Stimulated activated CD4-positive, alpha-beta T cell treated with anti-CD3 and anti-CD28 coated beads, Interleukin-1b, Interleukin-23, amount 100 ng/mL, for 4 hours (primary cell): ENCODE data around the gene EPB41L2.

Source experiments
- DNase-seq, 2 donors: peaks; one replicate each; pipeline ENCODE4 v3.0.0-alpha.2; 2020; ENCODE audit warnings: low read depth in 2 of 2

The EPB41L2 gene

DNA sequence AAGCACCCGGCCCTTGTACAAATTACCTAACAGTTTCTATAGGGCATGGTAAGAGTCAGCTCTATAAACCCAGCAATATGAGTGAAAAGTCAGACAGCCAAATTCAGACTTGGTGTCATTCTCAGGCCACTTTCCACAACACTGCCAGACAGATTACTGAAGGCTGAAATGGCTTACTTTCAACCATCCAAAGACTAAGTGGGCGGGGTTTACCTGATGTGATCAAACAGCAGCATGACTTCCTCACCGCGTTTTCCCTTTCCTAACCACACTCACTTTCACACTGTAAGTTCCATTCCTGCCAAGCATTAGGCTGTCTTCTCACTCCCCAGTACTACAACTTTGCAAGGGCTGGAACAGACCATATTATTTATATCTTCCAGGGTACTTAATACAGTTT, 149.9 kb downstream of the EPB41L2 start:
- DNase-seq: no peak

DNA sequence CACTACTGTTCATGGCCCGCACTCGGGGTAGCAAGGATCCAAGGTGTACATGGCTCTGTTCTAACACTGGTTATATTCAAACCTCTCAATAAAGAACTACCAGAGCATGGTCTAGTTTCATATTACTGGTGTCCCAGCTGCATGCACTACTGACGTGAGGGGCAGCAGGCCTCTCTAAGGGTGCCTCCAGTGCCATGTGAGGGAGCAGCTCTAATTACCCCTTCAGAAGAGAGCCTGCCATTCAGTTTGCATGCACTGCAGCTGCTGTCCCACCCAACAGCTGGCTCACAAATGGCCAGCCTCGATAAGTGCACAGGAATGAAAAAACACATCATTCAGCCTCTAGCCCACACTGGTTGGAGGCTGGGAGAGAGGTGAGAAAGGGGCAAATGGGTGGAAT, 150.6 kb downstream of the EPB41L2 start:
- no peak for DNase-seq

DNA sequence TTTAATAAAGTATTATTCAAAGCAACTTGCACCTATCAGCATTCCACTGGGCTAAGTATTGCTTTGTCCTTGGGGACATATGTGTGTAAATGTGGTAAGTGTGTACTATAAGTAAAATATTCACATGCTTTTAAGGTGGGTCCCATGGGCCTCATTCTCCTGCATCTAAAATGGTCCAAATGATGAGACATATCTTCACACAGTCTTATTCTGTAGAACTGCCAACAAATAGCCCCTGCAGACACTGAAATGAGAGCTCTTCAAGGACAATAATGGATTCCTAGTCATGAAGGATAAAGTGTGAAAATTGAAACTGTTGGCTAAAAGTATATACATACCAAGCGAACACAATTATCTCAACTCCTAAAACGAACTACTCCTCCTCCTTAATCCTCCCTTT, 154.1 kb downstream of the EPB41L2 start:
- no peak for DNase-seq

DNA sequence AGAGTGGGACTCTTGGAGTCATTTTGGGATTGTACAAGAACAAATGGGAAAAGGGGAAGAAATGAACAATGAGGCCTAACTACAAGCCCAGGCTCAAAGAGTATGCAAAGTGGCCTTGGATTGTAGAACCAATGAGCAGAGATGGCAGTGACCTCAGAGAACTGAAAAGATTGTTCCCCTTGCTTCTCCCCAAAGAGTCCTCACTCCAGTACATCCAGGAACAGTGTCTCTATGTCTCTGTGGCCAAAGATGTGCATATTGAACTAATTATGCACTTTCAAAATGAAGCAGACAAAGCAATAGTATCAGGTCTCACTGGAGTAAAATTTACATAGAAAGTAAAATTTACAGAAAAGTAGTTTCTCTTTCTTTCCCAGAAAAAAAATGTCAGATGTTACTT, 154.9 kb downstream of the EPB41L2 start:
- DNase-seq: no peak

DNA sequence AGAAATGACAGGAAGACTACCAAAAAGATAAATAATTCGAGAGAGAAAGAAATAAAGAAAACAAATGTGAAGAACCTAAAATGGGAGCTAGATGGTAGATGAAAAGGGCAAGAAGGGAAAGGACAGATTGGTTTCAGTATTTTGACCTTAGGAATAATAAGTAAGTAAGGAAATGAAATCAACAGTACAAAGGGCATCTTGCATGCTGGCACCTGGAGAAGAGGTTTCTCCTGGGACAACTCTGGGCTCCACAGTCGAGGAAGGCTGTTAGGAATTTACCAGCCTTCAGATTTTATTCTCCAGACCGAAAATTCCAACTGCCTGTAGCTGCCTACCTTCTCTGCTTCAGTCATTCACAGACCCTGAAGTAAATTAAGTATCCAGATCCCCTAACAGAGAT, 155.4 kb downstream of the EPB41L2 start:
- DNase-seq: no peak

DNA sequence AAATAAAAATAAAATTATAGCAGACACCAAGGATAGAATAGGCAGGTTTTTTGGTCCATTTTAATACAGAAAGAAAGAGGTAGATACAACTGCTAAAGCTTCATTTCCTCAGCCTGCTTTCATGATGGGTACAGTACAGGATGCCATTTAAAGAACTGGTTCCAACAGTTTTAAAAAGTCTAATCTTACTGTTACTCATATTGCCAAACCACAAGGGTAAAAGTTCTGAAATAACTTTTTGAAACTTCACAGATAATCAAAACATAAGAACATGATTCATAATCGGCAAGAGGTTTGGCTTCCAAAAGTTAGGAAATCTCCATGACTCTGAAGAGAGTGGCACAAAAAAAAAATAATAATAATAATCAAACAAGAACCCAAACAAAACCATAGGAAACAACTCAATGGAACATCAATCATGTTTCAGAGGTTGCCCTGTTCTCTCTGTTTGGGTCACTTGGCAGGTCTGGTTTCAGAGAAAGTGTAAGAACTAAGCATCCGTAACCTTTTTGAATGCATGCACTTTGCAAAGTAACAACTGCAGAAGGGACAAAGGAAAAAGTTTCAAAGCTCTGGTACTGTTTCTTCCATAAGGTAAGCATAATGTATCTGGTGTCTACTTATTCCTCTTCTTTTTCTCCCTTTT, 156.2 kb downstream of the EPB41L2 start:
- DNase-seq: no peak

DNA sequence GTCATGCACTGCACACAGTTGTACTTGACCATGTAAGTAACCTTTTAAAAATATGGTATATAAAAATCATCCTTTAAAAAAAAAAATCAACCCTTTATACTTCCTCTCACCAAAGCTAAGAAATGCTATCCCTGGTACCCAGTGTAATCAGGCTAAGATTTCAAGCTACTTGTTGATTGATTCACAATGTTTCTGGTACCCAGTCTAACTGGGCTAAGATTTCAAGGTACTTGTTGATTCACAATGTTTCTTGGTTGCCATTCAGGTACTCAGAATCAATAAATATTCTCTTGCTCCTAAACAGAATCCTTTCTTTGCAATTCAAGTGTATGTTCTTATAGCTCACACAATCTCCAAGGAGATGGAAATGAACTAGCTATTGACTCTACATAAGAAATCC, 159.4 kb downstream of the EPB41L2 start:
- no peak for DNase-seq

DNA sequence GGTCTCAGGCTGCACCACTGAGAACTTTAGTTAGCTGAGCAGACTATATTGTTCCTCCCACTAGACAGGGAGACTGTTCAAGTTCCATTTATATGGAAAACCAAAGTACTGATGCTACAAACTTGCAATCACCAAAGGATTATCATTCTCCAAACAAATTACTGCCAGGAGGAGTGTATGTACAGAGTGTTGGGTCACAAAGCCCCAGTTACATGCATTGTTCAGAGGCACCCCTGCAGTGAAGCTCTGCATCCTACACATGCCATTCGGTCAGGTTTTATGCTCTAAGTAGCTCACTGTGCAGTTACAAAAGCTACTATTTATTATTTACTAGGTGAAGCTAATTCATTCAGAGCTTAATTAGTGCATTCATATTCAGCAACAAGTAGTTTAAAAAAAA, 160.0 kb downstream of the EPB41L2 start:
- no peak for DNase-seq

DNA sequence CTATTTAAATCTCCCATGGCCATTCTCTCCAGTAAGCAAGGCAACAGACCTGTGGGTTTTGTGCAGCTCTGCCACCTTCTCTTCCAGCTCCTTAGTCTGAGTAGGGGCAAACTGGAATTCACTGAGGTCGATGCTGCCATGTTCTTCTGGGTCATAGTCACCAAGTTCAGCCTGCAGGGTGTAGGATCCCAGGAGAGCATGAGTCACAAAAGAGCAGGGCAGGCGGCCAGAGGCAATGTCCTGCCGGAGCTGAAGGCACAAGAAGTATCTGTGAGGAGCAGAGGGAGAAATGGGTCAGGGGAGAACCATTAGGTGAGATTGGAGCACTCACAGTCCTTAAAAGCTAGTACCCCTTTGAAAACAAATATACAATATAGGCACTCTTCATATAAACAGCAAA, 162.1 kb downstream of the EPB41L2 start:
- no peak for DNase-seq

DNA sequence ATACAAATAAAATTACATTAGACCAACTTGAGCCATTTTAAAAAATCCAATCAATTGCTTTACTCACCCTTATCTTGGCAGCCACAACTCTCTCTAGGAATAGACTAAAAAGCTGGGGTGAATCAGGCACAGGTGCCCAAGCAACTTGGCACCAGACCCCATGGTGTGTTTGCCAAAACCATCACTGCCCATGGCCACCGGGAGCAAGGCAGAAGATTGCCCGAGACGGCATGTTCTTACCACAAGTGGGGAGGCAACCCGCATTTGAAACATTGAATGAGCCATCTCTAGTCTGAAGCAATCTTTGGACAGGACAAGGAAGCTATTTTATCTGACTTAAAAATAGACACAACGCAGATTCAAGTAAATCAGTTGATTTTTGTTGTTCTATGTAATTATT, 166.8 kb downstream of the EPB41L2 start:
- DNase-seq: no peak

DNA sequence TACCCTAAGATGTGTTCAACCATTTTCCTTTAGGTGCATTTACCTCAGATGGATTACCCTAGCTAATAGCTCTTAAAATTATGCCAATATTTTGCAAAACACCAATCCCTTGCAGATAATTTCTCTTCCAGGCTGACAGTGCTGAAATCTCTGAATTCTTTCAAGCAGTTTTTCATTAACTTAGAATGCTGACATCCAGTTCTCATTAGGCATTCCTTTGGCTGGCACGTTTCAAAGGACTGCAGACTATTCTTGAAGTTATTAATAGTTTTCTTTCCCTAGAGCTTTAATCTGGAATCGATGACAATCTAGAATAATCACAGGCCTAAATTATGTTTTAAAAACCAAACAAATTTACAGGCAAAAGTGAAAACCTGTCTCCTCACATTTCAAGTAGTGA, 167.5 kb downstream of the EPB41L2 start:
- no peak for DNase-seq

DNA sequence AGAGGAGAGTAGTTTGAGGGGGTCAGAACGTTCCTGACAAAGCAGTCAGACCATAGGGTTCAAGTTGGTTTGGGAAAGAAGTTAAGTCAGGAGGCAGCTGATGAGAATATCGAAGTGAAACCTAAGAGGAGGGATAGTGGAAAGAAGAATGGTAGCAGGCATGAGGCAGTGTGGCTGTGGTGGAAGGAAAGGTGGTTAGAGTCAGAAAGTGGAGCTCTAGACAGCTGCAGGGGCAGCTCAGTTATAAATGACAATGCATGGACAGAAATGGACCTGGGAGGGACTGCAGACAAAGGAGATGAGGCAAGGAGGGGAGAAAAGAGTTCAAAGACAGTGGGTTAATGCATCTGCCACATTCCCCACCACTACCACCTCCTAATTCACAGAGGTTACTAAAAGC, 169.3 kb downstream of the EPB41L2 start:
- no peak for DNase-seq

DNA sequence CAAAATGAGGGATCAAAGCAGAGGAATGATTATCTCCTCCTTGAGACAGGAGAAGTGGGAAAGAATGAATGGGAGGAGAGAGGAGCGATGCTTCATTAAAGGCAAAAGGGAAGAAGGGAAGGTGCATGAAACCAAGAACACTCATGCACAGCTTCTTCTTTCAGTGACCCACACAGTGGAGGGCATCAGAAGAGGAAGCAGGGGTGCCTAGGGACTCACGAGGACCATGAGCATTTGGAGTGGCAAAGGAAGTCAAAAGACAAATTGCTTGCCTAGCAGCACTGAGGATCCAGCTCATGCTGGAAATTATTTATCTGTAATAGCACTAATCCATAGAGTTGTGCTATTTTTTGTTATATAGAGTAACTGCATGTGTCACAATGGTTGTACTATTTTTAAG, 169.8 kb downstream of the EPB41L2 start:
- DNase-seq: no peak

DNA sequence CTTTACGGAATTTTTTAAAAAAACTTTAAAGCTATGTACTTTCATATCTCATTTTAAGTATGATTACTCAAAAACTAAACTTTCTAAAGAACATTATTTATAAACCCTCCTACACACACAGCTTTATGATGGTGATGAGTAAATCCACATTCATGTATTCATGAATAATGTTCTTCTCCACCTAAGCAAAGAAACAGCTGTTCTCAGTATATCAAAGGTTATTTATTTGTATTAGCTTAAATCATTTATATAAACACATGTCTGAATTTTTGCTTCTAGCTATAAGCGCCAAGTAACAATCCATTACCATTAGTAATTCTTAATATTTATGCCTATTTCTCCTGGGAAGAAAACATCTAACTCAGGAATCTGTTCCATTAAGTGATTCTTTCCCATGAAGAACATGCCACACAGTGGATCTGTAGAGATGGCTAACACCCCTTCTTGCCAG, 172.5 kb downstream of the EPB41L2 start:
- no peak for DNase-seq

DNA sequence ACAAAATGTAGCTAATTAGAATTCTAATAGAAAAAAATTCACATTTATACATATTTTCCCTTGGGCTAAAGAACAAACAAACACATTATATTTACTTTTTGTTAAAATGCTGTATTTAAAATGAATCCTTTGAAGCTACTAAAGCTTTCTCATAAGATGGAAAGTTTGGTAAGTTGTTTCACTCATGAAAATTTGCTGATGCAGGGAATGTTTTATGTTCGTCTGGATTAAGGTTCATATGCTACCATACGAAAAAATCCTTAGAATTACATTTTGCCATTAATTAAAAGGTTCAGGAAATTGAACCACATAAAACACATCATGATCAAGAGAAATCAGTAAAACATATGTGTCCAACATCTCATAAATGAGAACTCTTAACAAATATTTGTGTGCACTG, 173.6 kb downstream of the EPB41L2 start:
- no peak for DNase-seq

DNA sequence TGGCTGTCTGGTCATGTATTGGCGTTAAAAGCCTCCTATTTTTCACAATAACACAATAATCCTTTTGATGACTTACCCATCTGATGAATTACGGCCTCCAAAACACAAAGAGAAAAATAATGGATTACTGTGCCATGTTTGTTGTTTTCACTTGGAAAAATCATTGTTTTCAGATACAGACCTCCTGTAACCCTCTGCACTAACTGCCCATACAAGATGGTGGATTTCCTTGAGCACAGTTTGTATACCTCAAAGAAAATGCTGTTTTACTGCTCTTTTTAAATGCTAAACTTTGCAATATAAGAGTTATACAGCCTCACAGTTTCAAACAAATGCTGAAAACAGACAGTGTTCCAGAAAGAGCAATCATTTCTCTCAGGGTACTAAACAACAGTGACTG, 174.8 kb downstream of the EPB41L2 start:
- no peak for DNase-seq

DNA sequence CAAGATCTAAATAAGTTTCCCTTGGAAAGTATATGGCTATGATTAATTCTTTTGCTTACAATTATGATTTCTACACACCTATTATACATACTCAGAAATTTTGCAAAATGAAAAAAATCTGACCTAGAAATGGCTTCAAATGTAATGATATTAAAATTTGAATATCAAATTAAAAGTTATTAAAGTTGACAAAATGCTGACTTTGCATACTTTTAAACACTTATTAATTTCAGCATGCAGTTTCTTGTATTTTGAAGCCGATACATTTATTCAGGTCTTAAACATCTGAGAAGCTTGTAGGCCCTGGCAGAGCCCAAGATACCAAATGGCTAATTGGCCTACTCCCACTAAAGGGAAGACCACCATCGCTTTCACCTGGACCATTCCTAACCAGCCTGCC, 176.1 kb downstream of the EPB41L2 start:
- no peak for DNase-seq

DNA sequence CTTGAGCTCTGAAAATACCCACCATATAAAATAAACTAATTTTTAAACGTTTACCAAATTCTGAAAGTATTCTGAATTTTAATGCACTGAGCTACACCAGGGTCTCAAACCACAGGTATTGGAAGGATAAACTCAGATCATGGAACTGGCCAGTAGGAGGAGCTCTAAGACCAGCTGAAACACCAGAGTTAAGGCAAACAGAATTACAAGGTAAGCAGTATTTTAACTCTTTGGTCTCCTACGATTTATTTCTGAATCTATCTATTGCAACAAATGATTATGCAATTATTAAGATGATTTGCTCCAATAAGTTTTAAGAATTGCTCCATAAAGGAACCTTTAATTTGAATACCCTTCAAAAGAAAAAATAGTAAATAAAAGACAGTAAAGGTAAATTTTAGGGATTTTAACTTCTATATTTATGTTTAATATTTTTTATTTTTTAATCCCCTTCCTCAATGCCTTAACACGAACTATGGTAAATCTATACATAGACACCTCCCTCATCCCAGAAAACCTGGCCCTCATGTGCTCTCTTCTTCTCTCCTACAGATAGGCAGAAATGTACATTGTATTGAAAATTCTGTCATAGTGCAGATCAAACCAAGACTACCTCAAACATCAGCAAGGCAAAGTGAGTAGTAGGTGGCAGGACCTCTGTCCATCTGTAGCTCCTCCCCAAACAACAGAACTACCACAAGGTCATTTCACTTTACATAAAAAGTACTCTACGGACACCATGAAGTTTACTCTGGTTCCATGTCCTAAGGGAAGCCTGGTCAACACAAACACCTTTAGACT, 177.5 kb downstream of the EPB41L2 start:
- DNase-seq: peak; percentile 22 to 77

DNA sequence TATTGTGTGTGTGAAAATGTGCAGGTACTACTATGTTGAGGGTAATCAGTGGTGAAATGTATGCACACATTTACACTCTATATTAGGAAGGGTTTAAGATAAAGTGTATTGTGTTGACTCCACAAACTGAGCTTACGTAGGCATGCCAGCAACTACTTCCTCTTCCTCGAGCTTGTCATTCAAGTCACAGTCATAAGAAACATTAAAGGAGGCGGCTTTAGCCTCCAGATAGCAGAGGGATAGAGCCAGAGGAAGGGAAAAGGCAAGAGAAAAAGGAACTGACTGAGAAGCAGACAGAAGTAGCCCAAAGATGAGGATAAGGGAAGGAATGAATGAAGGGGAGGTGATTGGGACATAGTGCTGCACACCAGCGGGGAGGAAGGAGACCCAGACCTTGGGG, 180.7 kb downstream of the EPB41L2 start:
- DNase-seq: no peak

DNA sequence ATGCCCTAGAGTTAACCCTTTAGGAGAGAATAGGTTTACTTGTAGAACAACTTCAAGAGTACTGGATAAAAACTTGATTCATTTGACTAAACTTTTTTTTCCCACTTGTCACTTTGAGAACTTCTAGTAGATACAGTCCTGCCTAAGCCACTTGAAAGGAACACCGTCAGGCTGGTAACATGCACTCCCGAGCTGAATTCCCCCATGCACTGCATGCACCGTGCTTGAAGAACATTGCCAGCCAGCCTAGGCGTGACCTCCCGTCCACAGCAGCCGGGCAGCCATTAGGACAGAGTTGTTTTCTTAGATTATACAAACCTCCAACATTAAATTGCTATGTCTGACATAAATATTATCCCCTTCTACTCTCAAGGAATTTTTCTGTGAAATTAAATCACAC, 183.2 kb downstream of the EPB41L2 start:
- no peak for DNase-seq

DNA sequence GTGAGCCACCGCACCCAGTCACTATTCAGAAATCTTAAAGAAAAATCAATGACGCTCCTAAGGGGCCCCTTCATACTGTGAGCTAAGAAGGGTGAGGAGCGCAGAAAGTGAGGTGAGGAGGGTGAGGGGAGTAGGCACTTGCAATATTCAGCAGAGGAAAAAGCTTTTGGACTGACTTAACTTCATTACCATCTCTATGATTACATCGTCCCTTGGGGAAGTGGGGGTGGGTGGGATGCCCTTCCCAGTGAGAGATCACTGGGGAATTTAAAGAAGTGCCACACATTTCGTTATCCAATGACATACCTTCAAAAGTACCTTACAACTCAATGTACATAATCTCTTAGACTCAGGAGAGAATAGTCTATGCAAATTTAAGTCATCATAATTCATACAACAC, 189.3 kb downstream of the EPB41L2 start:
- DNase-seq: no peak

DNA sequence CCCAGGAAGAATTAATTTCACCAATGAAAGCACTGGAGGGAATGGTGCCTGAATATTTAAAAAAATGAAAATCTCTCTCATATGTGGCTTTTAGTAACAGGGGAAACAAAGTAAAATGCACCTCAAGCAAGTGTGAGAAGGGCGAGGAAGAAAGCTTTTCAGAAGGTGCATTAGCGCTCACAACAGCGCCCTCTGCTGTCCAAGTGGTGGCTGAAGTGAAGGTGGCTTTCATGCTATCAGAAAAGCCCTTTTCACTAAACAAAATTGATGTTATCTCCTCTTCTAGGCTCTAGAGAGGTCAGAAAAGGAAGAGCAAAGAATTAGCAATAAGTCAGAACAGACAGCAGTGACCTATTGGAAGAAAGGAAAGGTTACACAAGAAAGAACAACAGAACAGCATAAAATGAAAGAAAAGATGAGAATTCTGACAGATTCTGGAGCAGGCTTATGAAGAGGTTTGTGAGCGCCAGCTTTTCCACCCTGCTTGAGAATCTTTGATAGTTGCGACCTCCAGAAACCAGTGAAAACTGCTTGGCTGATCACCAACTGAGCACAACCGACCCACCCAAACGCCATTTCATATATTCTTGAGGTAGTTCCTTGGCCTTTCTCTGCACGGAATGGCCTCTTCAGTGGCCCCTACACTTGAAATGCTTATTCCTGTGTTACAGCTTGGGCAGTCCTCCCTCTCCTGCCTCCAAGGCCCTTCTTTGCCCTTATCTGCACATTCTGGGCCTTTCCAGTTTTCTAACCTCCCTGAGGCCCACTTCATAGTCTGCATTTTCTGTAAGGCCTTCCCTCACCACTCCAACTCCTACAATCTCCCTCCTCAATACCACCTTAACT, 190.6 kb downstream of the EPB41L2 start:
- peak; percentile 63 to 66 for DNase-seq
